ENCODE results near the gene GPHN. TPM values are rescaled to one million over a fixed set of nuclear protein-coding genes. Genes with fewer than 3 reads are reported as not detected.
A peak's percentile ranks its signal among the peaks of the same experiment; 100 is the strongest.

Gene GPHN
- total and polyA plus RNA-seq, 2 of the 4 experiments (the other 2 are of a cell fraction) = 8.0 to 8.1 TPM

DNA sequence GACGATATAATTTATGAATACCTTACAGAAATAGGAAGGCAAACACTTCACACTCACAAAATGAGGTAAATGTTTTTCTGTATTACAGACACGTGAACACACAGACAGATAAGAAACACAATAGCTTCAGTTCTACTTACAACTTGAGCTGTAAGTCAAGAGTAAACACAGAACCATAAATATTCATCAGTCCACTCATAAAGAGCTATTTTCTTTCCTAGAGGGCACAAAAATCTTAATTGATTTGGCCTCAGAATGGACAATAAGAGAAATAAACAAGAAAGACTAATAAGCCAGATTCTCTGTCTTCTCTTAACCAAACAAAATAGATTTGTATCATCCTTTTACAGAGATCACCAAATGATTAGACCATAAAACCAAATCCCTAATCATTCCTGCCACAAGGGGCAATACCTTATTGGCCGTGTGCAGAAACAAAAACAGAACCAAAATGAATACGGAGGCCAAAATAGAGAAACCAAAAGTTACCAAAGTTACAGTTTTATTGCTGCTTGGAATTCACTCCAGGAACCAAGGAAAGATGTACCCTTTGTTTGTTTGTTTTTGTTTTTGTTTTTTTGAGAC is 643.2 kb downstream of the GPHN start:
- intact Hi-C loops (cut with micrococcal nuclease) = no loop called here
- ATAC-seq (ENCODE audit: low read depth) = no peak

More for the DNA sequence above, 643.2 kb downstream of the GPHN start:
- in situ Hi-C loops (cut with MboI; ENCODE audit: low sequenced_read_pairs) = no loop called here
- POLR2A ChIA-PET (ENCODE audit: unreplicated experiment) = no interaction called here
- Histone ChIP-seq H2BK120ac (ENCODE audit: low read depth, low read length) (no peak overlapping the region), H3K36me3 (ENCODE audit: control insufficient read depth, insufficient read depth, low read length) (no peaks in the 10 kb centered on the region), H2BK15ac (ENCODE audit: low read depth, low read length) (no peak overlapping the region), H3K9me3 (ENCODE audit: control insufficient read depth, insufficient read depth, low read length) (no peaks in the 10 kb centered on the region), H2BK5ac (ENCODE audit: low read depth, low read length, poor library complexity, severe bottlenecking) (no peak overlapping the region), H3K56ac (ENCODE audit: extremely low read depth, insufficient read depth, low read length) (no peak overlapping the region), H2BK20ac (ENCODE audit: low read depth, low read length) (no peak overlapping the region), H2AK5ac (ENCODE audit: low read depth, low read length) (no peak overlapping the region), H3K18ac (ENCODE audit: low read depth, low read length) (no peak overlapping the region), H3K27me3 (ENCODE audit: control insufficient read depth, insufficient read depth, low read length) (no peaks in the 10 kb centered on the region), H4K5ac (ENCODE audit: low read depth, low read length) (no peak overlapping the region), H3K4me1 (ENCODE audit: control insufficient read depth, insufficient read depth, low read length) (no peaks in the 10 kb centered on the region), H3K9ac (ENCODE audit: low read depth, low read length) (no peak overlapping the region), H4K20me1 (ENCODE audit: insufficient read depth, low read length) (no peaks in the 10 kb centered on the region), H3K14ac (replicated peaks; ENCODE audit: low read depth, low read length) (no peak overlapping the region), H3K27ac (ENCODE audit: insufficient read depth, low read length) (no peak overlapping the region), H3K9me1 (ENCODE audit: insufficient read depth, low read length) (no peaks in the 10 kb centered on the region), H4K8ac (ENCODE audit: low read depth in 2 of 2, low read length in 2 of 2) (no peak overlapping the region), H3K79me1 (ENCODE audit: low read depth in 1 of 2, low read length in 2 of 2) (no peaks in the 10 kb centered on the region), H3K4me2 (ENCODE audit: low read depth, low read length) (no peak overlapping the region), H3K4me3 (ENCODE audit: insufficient read depth, low read depth, low read length) (no peak overlapping the region), H2AK9ac (replicated peaks; ENCODE audit: low read depth, low read length, poor library complexity) (no peak overlapping the region), H4K91ac (ENCODE audit: insufficient read depth, low read depth, low read length) (no peak overlapping the region), H3K4ac (ENCODE audit: low read depth, low read length) (no peak overlapping the region), H2AFZ (replicated peaks; ENCODE audit: low read length, poor library complexity) (no peak overlapping the region), H3K23ac (ENCODE audit: low read depth, low read length) (no peak overlapping the region)
- dilution Hi-C loops (cut with HindIII; ENCODE audit: low sequenced_read_pairs, unreplicated experiment) = no loop called here
- TF ChIP-seq, protein P1, sequence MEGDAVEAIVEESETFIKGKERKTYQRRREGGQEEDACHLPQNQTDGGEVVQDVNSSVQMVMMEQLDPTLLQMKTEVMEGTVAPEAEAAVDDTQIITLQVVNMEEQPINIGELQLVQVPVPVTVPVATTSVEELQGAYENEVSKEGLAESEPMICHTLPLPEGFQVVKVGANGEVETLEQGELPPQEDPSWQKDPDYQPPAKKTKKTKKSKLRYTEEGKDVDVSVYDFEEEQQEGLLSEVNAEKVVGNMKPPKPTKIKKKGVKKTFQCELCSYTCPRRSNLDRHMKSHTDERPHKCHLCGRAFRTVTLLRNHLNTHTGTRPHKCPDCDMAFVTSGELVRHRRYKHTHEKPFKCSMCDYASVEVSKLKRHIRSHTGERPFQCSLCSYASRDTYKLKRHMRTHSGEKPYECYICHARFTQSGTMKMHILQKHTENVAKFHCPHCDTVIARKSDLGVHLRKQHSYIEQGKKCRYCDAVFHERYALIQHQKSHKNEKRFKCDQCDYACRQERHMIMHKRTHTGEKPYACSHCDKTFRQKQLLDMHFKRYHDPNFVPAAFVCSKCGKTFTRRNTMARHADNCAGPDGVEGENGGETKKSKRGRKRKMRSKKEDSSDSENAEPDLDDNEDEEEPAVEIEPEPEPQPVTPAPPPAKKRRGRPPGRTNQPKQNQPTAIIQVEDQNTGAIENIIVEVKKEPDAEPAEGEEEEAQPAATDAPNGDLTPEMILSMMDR (conservative IDR thresholded peaks at IDR 0.05; ENCODE audit: low read depth, low read length) = peak; percentile 23; the same call in 1 of the 2 replicates
- no peak for TF ChIP-seq FOS (IDR thresholded peaks at IDR 0.05; ENCODE audit: low read depth, low read length)
- DNase-seq = no peak
- CTCF ChIA-PET = no interaction called here
- WGBS, 2 experiments (ENCODE audit: extremely low coverage in 2 of 2, insufficient read length in 1 of 2) = no CpG with 5 or more reads among the region's 4 CpGs
- BruUV-seq (replicated peaks) = no TSS peak
